ENCODE measurements around the gene XKR7. TPM values are rescaled to one million over a fixed set of nuclear protein-coding genes. Genes with fewer than 3 reads are reported as not detected.

The XKR7 gene
- polyA plus RNA-seq, 1 donor (not counting 4 experiments of a cell fraction or from before 2014, with no cell fraction given), result not detected

GRCh38 chr20:32050851-32051556, 83.1 kb downstream of the XKR7 start:
- peaks cover 40% of the 10 kb centered on the region for H3K27me3 ChIP-seq (ENCODE audit: control insufficient read depth, extremely low read depth, insufficient read depth, low read length)
- no peaks in the 10 kb centered on the region for H3K9me1 ChIP-seq (ENCODE audit: control insufficient read depth, extremely low read depth, insufficient read depth, low read length)
- no peak overlapping the region for H2AFZ ChIP-seq (ENCODE audit: control insufficient read depth, low read length)
- H3K9me3 ChIP-seq (ENCODE audit: control insufficient read depth, low read depth, low read length), result no peaks in the 10 kb centered on the region
- H3K36me3 ChIP-seq (ENCODE audit: control insufficient read depth in 2 of 2, extremely low read depth in 1 of 2, insufficient read depth in 2 of 2, low read length in 2 of 2), result no peaks in the 10 kb centered on the region
- no peaks in the 10 kb centered on the region for H3K4me1 ChIP-seq (ENCODE audit: control insufficient read depth, extremely low read depth, insufficient read depth, low read length)
- FAIRE-seq (no peak), DNase-seq (ENCODE audit: low read depth, low spot score) (no peak)
- H3K4me2 ChIP-seq (ENCODE audit: control insufficient read depth, extremely low read depth, insufficient read depth, low read depth, low read length), result no peak overlapping the region
- H3K79me2 ChIP-seq (ENCODE audit: control insufficient read depth, insufficient read depth, low read length), result no peaks in the 10 kb centered on the region
- no peaks in the 10 kb centered on the region for H4K20me1 ChIP-seq (ENCODE audit: control insufficient read depth, extremely low read depth, insufficient read depth, low read length)
- TF ChIP-seq CTCF (optimal IDR thresholded peaks at IDR 0.05 in 1 of 3, IDR thresholded peaks at IDR 0.05 in 1 of 3, conservative IDR thresholded peaks at IDR 0.05 in 1 of 3; ENCODE audit: extremely low read depth in 1 of 3, insufficient read depth in 2 of 3, low read length in 3 of 3) (no peak), EZH2 (IDR thresholded peaks at IDR 0.05; ENCODE audit: low read length) (no peak)
- H3K4me3 ChIP-seq (ENCODE audit: control insufficient read depth in 2 of 3, extremely low read depth in 1 of 3, insufficient read depth in 2 of 3, low read depth in 1 of 3, low read length in 3 of 3), result no peak overlapping the region
- no peak overlapping the region for H3K27ac ChIP-seq (ENCODE audit: control insufficient read depth, insufficient read depth, low read length)
- dilution Hi-C loops (cut with MboI; ENCODE audit: extremely low pct_ligation_motif_present, low sequenced_read_pairs), result no loop called here
- no peak overlapping the region for H3K9ac ChIP-seq (ENCODE audit: control insufficient read depth, extremely low read depth, insufficient read depth, low read length)

- H3K4me2 ChIP-seq (ENCODE audit: control insufficient read depth, extremely low read depth, insufficient read depth, low read depth, low read length), result no peak overlapping the region
- H3K36me3 ChIP-seq (ENCODE audit: control insufficient read depth in 2 of 2, extremely low read depth in 1 of 2, insufficient read depth in 2 of 2, low read length in 2 of 2), result no peaks in the 10 kb centered on the region
- no peak overlapping the region for H3K4me3 ChIP-seq (ENCODE audit: control insufficient read depth in 2 of 3, extremely low read depth in 1 of 3, insufficient read depth in 2 of 3, low read depth in 1 of 3, low read length in 3 of 3)
- peaks cover 41% of the 10 kb centered on the region for H3K27me3 ChIP-seq (ENCODE audit: control insufficient read depth, extremely low read depth, insufficient read depth, low read length)
- H3K9me3 ChIP-seq (ENCODE audit: control insufficient read depth, low read depth, low read length), result no peaks in the 10 kb centered on the region
- no peaks in the 10 kb centered on the region for H4K20me1 ChIP-seq (ENCODE audit: control insufficient read depth, extremely low read depth, insufficient read depth, low read length)
- no peak overlapping the region for H3K27ac ChIP-seq (ENCODE audit: control insufficient read depth, insufficient read depth, low read length)
- dilution Hi-C loops (cut with MboI; ENCODE audit: extremely low pct_ligation_motif_present, low sequenced_read_pairs), result no loop called here
- no peak overlapping the region for H3K9ac ChIP-seq (ENCODE audit: control insufficient read depth, extremely low read depth, insufficient read depth, low read length)
- no peaks in the 10 kb centered on the region for H3K79me2 ChIP-seq (ENCODE audit: control insufficient read depth, insufficient read depth, low read length)
- no peak for FAIRE-seq
- H3K4me1 ChIP-seq (ENCODE audit: control insufficient read depth, extremely low read depth, insufficient read depth, low read length), result no peaks in the 10 kb centered on the region
- H2AFZ ChIP-seq (ENCODE audit: control insufficient read depth, low read length), result no peak overlapping the region
- DNase-seq (ENCODE audit: low read depth, low spot score), result no peak
- H3K9me1 ChIP-seq (ENCODE audit: control insufficient read depth, extremely low read depth, insufficient read depth, low read length), result no peaks in the 10 kb centered on the region
- TF ChIP-seq CTCF (optimal IDR thresholded peaks at IDR 0.05 in 1 of 3, IDR thresholded peaks at IDR 0.05 in 1 of 3, conservative IDR thresholded peaks at IDR 0.05 in 1 of 3; ENCODE audit: extremely low read depth in 1 of 3, insufficient read depth in 2 of 3, low read length in 3 of 3) (no peak), EZH2 (IDR thresholded peaks at IDR 0.05; ENCODE audit: low read length) (peak; percentile 69)
Observed at GRCh38 chr20:32051720-32052089, 83.8 kb downstream of the XKR7 start.

All from keratinocyte (primary cell).